ENCODE measurements around the gene SBNO2. TPM values are rescaled to one million over a fixed set of nuclear protein-coding genes. Genes with fewer than 3 reads are reported as not detected.

SBNO2 gene
- total and polyA plus RNA-seq, 4 donors: 45.6 to 155 (median 95.9) TPM

- H3K27me3 ChIP-seq (ENCODE audit: control insufficient read depth in 3 of 3, insufficient read depth in 3 of 3, low read length in 2 of 3): no peaks in the 10 kb centered on the region
- 81 to 85% methylated on average over 22 of the region's 22 CpGs for WGBS, 2 donors
- H3K9ac ChIP-seq (ENCODE audit: insufficient read depth in 1 of 2, low read length in 2 of 2): no peak overlapping the region
- DNase-seq (no peak), ATAC-seq (ENCODE audit: insufficient read depth, low FRiP score) (no peak)
- H3K9me3 ChIP-seq (ENCODE audit: control insufficient read depth in 4 of 4, insufficient read depth in 3 of 4, low read length in 3 of 4): no peaks in the 10 kb centered on the region
- no peak overlapping the region for H3K27ac ChIP-seq (ENCODE audit: low read depth in 1 of 2, low read length in 1 of 2)
- peaks cover 0 to 73% (median 5%) of the 10 kb centered on the region in 4 donors for H3K36me3 ChIP-seq (ENCODE audit: control insufficient read depth in 4 of 4, insufficient read depth in 4 of 4, low read length in 4 of 4)
- no peak overlapping the region for H3K4me3 ChIP-seq
- no peak for TF ChIP-seq CTCF (IDR thresholded peaks at IDR 0.05; ENCODE audit: control extremely low read depth, extremely low read depth)
- H3K4me1 ChIP-seq (ENCODE audit: control insufficient read depth in 5 of 5, insufficient read depth in 5 of 5, low read length in 5 of 5): peaks cover 4 to 13% (median 7%) of the 10 kb centered on the region in 5 donors
Observed at GRCh38 chr19:1089891-1090290, 84.2 kb downstream of the SBNO2 start.

GRCh38 chr19:1089126-1089771, 84.8 kb downstream of the SBNO2 start:
- ATAC-seq (ENCODE audit: insufficient read depth, low FRiP score): no peak
- Histone ChIP-seq H3K27me3 (ENCODE audit: control insufficient read depth in 3 of 3, insufficient read depth in 3 of 3, low read length in 2 of 3) (no peaks in the 10 kb centered on the region), H3K9ac (ENCODE audit: insufficient read depth in 1 of 2, low read length in 2 of 2) (no peak overlapping the region), H3K9me3 (ENCODE audit: control insufficient read depth in 4 of 4, insufficient read depth in 3 of 4, low read length in 3 of 4) (no peaks in the 10 kb centered on the region), H3K27ac (ENCODE audit: low read depth in 1 of 2, low read length in 1 of 2) (no peak overlapping the region), H3K4me3 (no peak overlapping the region), H3K4me1 (ENCODE audit: control insufficient read depth in 5 of 5, insufficient read depth in 5 of 5, low read length in 5 of 5) (peaks cover 3 to 10% (median 7%) of the 10 kb centered on the region in 5 donors), H3K36me3 (ENCODE audit: control insufficient read depth in 4 of 4, insufficient read depth in 4 of 4, low read length in 4 of 4) (peaks cover 0 to 77% (median 5%) of the 10 kb centered on the region in 4 donors)
- 93 to 95% methylated on average over 32 of the region's 32 CpGs for WGBS, 2 donors
- no peak for TF ChIP-seq CTCF (IDR thresholded peaks at IDR 0.05; ENCODE audit: control extremely low read depth, extremely low read depth)
- no peak for DNase-seq

GRCh38 chr19:1088416-1089010, 85.6 kb downstream of the SBNO2 start:
- Histone ChIP-seq H3K4me3 (no peak overlapping the region), H3K4me1 (ENCODE audit: control insufficient read depth in 5 of 5, insufficient read depth in 5 of 5, low read length in 5 of 5) (peaks cover 0 to 3% (median 1%) of the 10 kb centered on the region in 5 donors), H3K27ac (ENCODE audit: low read depth in 1 of 2, low read length in 1 of 2) (peak overlapping the region in 1 of 2 donors; percentile 67), H3K27me3 (ENCODE audit: control insufficient read depth in 3 of 3, insufficient read depth in 3 of 3, low read length in 2 of 3) (no peaks in the 10 kb centered on the region), H3K36me3 (ENCODE audit: control insufficient read depth in 4 of 4, insufficient read depth in 4 of 4, low read length in 4 of 4) (peaks cover 0 to 81% (median 5%) of the 10 kb centered on the region in 4 donors), H3K9me3 (ENCODE audit: control insufficient read depth in 4 of 4, insufficient read depth in 3 of 4, low read length in 3 of 4) (no peaks in the 10 kb centered on the region), H3K9ac (ENCODE audit: insufficient read depth in 1 of 2, low read length in 2 of 2) (no peak overlapping the region)
- ATAC-seq (ENCODE audit: insufficient read depth, low FRiP score): no peak
- no peak for DNase-seq
- WGBS, 2 donors: 71 to 83% methylated on average over 24 to 27 of the region's 27 CpGs
- TF ChIP-seq CTCF (IDR thresholded peaks at IDR 0.05; ENCODE audit: control extremely low read depth, extremely low read depth): no peak
